GM23338 (cell line): Measurements from ENCODE around the gene CTNNA3.

Experiments
- CTCF ChIP-seq, 2 experiments: fragments of 200-600 bp in 1 of 2; sonication (generic) in 1 of 2; conservative IDR thresholded peaks; 2 replicates each; pipeline versions ENCODE4 v1.5.1 to v1.6.1; 2016 to 2017; ENCODE audit warnings: antibody characterized with exemption in 2 of 2, low read depth in 2 of 2, mild to moderate bottlenecking in 2 of 2, moderate library complexity in 1 of 2
- EZH2 ChIP-seq: fragments of 200-600 bp; sonication (generic); IDR thresholded peaks from one replicate; pipeline ENCODE4 v1.8.0; 2017; ENCODE audit warnings: antibody characterized with exemption, mild to moderate bottlenecking, low read depth; ENCODE audit not compliant: unreplicated experiment
- EZH2phosphoT487 ChIP-seq: fragments of 200-600 bp; sonication (generic); IDR thresholded peaks from one replicate; pipeline ENCODE4 v1.8.1; 2018; ENCODE audit warnings: antibody characterized with exemption; ENCODE audit not compliant: unreplicated experiment
- POLR2AphosphoS5 ChIP-seq: IDR thresholded peaks from 2 replicates; pipeline ENCODE4 v1.6.1; 2016; ENCODE audit warnings: antibody characterized with exemption, low read depth
- ZNF114 ChIP-seq: fragments of 250-450 bp; sonication (Bioruptor Pico); IDR thresholded peaks from 2 replicates; pipeline ENCODE4 v1.5.0; 2020; ENCODE audit warnings: mild to moderate bottlenecking, moderate library complexity
- ZNF331 ChIP-seq: fragments of 250-450 bp; sonication (Bioruptor Pico); IDR thresholded peaks from 2 replicates; pipeline ENCODE4 v1.5.0; 2020; ENCODE audit warnings: low read depth, mild to moderate bottlenecking, moderate library complexity
- TF ChIP-seq, protein P1 (sequence below): IDR thresholded peaks from one replicate; pipeline ENCODE4 v1.6.1; 2018; ENCODE audit warnings: antibody characterized with exemption; ENCODE audit not compliant: unreplicated experiment

DNA sequence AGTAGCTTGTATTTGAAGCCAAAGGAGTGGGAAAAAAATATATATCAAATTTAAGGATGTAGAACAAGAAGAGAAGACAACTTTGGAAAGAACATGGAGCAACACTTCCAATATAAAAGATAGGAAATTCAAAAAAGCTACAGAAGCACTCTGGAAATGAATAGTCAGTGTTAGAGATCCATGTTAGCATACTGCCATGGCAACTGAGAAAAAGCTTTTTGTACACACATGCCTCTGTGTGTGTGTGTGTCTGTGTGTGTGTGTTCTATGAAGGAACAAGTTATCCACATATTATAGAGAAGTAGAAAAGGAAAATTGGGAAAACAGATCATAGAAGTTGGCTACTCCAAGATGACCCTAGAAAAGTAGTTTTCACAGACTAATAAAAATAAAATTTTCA, 673.9 kb downstream of the CTNNA3 start:
- TF ChIP-seq ZNF331 (CRISPR knock-in tag) (no peak), CTCF (conservative IDR thresholded peaks at IDR 0.05; ENCODE audit: low read depth in 2 of 2) (no peak), POLR2AphosphoS5 (no peak), EZH2 (no peak), EZH2phosphoT487 (no peak), ZNF114 (CRISPR knock-in tag) (no peak)
- TF ChIP-seq, protein P1, sequence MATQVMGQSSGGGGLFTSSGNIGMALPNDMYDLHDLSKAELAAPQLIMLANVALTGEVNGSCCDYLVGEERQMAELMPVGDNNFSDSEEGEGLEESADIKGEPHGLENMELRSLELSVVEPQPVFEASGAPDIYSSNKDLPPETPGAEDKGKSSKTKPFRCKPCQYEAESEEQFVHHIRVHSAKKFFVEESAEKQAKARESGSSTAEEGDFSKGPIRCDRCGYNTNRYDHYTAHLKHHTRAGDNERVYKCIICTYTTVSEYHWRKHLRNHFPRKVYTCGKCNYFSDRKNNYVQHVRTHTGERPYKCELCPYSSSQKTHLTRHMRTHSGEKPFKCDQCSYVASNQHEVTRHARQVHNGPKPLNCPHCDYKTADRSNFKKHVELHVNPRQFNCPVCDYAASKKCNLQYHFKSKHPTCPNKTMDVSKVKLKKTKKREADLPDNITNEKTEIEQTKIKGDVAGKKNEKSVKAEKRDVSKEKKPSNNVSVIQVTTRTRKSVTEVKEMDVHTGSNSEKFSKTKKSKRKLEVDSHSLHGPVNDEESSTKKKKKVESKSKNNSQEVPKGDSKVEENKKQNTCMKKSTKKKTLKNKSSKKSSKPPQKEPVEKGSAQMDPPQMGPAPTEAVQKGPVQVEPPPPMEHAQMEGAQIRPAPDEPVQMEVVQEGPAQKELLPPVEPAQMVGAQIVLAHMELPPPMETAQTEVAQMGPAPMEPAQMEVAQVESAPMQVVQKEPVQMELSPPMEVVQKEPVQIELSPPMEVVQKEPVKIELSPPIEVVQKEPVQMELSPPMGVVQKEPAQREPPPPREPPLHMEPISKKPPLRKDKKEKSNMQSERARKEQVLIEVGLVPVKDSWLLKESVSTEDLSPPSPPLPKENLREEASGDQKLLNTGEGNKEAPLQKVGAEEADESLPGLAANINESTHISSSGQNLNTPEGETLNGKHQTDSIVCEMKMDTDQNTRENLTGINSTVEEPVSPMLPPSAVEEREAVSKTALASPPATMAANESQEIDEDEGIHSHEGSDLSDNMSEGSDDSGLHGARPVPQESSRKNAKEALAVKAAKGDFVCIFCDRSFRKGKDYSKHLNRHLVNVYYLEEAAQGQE, result no peak
